Tongue (tissue), 2 donors: ENCODE results near the gene MRPS18A. TPM values are rescaled to one million over a fixed set of nuclear protein-coding genes. Genes with fewer than 3 reads are reported as not detected.
"Not testable (repeated sequence)": the region's sequence is repeated elsewhere in the genome, so short reads cannot be mapped to it uniquely, and the experiment has no call there.

Source experiments
- DNase-seq: peaks from one replicate; pipeline ENCODE4 v3.0.0-alpha.2; 2015
- total RNA-seq: library from RNA; depleted of rRNA; stranded (reverse); fragments of >200 nt; gene quantifications from one replicate; pipeline ENCODE4 v1.2.3, GENCODE V29; 2014

MRPS18A gene
- total RNA-seq, 1 donor from 2014 or later = 31.4 TPM

DNA sequence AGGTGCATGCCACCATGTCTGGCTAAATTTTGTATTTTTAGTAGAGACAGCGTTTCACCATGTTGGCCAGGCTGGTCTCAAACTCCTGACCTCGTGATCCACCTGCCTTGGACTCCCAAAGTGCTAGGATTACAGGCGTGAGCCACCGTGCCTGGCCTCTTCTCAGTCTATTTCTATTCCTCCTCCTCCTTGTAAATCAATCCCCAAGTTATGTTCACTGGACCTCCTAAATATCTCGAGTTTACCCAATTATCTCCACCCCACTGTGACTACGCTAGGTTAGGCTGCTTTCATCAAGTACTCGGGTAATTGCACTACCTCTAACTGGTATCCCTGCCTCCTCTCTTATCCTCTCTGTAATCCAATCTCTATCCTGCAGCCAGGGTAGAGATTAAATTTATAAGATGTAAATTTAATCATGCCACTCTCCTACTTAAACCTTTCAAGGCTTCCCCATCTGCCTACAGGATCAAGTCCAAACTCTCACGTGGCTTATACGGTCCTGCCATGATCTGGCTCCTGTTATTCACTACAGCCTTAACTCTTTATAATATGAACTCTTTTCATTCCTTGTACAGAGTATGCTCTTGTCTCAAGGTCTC lies 52.8 kb downstream of the MRPS18A start:
- DNase-seq = no peak

DNA sequence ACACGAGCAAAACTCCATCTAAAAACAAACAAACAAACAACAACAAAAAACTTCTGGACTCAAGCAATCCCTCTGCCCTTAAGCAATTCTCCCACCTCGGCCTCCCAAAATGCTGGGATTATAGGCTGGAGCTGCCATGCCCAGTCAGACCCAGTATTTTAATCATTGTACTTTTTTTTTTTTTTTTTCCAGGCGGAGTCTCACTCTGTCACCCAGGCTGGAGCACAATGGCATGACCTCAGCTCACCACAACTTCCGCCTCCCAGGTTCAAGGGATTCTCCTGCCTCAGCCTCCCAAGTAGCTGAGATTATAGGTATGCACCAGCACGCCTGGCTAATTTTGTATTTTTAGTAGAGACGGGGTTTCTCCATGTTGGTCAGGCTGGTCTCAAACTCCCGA lies 54.6 kb downstream of the MRPS18A start:
- not testable (repeated sequence) for DNase-seq

- no peak for DNase-seq
Observed at GRCh38 chr6:43630980-43631619, 56.5 kb downstream of the MRPS18A start.

DNA sequence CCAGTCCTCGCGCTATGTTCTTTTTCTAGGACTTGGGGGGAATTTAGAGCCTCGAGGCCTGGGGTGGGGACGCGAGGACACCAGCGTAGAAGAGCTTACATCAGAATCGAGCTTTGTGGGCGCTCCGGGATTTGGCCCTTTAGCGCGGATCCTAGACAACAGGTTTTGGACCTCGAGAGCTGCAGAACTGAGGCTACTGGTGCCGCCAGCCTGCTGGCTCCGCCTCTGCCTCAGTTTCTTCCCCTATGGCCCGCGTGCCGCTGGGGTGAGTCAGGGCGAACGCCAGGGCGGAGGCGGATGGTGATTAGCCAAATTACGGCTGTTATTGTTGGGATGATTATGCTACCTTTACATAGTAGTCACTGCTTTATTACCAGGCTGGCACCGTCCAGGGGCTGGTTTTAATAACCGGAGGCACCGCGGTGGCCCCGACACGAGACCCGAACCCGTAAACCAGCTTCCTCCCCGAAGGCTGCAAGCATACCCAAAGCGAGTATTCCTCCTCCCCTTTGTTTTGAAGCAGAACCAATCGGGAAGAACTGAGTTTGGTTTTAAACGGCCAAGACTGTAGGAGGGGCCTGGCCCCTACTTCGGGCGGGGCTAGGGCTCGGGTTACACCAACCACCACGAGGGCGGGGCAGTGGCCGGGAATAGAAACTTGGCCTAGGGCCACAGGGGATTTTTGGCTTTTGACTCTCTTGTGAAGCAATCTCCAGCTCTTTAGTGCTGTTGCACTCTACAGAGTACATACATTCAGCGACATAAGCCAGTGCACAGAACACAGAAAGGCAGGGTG lies 57.9 kb downstream of the MRPS18A start:
- DNase-seq = peak; percentile 99

DNA sequence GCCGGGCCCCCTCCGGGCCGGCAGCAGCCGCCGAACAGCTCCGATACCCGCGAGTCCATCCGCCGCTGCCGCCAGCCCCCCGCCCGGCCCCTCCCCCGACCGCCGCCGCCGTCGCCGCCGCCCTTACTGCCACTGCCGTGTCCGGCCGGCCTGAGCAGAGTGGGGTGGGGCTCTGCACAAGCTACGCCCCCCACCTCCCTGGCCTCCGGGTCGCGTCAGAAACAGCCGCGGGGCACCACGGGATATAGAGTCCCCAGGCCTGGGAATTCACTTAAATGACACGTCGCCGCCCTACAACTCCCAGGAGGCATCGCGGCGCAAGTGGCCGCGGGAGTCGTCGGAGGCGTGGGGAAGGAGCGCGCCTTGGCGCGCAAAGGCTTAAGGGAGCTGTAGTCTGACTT lies 58.5 kb downstream of the MRPS18A start, which contains the start of gene GTPBP2:
Gene GTPBP2, minus strand, starts transcription at position 161 of the 401 bp plus-strand sequence. Its CDS starts 102 bp downstream, at position 59.
- peak; percentile 100 for DNase-seq

- peak; percentile 72 for DNase-seq
Observed at GRCh38 chr6:43628393-43629103, 59.0 kb downstream of the MRPS18A start.

DNA sequence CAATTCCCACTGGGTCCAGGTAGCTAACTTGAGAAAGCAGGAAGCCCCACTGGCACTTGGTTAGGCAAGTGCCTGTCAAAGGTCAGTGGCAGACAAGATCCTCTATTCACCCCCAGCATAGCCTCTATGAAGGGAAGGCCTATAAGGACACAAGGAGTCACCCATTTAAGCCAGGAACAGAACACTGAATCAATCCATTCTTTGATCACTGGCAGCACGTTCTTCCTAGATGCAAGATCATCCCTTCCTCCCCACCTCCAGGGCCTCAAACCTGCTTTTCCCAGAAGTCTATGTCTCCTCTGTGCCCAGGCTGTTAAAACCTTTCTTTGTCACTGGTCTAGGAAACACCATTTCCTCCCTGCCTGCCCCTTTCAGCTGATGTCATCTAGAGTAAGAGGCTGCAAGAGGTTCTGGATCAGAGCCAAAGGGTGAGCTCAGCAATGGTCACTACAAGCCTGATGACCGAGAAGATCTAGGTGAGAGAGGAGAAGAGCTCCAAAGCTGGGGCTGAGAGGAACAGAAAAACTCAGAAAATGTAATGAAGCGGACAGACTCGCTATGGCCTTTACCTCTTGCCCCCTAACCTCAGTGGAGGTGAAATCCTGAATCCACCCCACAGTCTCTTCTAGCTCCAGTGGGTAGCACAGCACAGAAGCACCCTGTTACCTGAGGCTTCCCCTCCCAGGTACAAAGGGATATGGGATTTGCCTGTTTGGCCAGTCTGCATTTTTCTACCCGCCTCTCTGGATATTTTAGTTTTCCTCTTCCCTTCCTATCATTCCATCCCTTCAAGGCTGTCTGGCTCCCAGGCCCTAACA lies 60.4 kb downstream of the MRPS18A start:
- DNase-seq = peak; percentile 75

GRCh38 chr6:43625393-43625992 lies 62.1 kb downstream of the MRPS18A start:
- no peak for DNase-seq

GRCh38 chr6:43624786-43625288 lies 62.8 kb downstream of the MRPS18A start:
- DNase-seq = no peak

DNA sequence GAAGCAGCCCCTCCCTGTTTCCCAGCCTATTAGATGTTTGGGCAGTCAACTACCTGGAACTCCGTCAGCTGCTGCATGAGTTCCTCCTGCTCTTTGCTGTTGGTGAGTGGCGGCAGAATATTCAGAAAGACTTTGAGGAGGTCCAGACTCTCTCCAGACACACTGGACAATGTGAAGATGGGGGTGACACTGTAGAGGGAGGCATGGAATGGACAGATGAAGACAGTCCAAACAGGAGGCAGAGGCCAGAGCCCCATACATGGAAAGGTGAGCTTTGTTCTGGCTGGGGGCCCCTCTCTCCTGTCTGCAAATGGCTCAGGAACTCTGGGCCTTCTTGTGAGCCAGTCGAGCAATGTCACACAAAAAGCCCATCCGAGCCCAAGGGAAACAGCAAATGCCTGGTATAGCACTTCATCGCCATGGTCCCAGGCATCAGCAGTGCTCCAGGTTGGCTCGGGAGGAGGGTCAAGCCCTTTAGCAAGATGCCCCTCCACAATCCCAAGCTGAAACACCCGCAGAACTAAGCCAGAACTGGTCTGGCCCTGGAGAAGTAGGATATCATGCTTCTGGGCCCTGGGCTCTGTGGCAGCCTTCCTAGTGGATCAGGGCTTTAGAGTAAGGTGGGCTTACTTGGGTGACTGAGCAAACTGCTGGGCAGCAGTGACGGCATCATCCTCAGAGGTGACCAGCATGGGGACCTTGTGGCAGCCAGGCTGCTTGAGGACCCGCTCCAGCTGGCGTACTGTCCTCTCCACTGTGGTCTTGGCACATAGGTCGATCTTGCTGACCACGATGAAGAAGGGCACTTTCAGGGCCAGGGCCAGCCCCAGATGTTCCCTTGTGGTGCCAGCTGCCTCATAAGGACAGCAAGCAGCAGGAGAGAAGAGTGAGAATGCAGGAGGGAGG lies 63.5 kb downstream of the MRPS18A start:
- DNase-seq = no peak

- no peak for DNase-seq
Observed at GRCh38 chr6:43622541-43622940, 65.0 kb downstream of the MRPS18A start.

DNA sequence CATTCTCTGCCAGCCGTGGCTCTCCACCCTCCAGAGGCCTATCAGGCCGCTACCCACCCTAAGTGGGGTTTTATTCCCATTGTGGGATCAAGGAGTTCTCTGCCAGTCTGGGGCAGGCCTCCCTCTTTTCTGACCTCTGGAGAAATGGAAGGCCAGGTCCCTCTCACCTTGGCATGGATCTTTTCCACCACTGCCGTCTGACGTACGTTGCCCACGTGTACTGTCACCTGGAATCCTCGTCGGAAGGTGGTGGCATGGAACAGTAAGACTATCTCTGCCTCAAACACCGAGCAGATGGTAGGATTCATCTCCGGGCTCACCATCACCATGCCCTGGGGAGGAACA lies 65.8 kb downstream of the MRPS18A start:
- no peak for DNase-seq

Other genes starting within 250 kb of the MRPS18A start
- gene DLK2, start 232.2 kb downstream of the MRPS18A start, total RNA-seq = 5.2 TPM
- 26.8 TPM for gene TJAP1, start 210.2 kb downstream of the MRPS18A start, total RNA-seq
- 0.51 TPM for gene LRRC73, start 177.4 kb downstream of the MRPS18A start, total RNA-seq
- gene YIPF3, start 170.9 kb downstream of the MRPS18A start, total RNA-seq = 86.8 TPM
- gene POLR1C, start 170.7 kb downstream of the MRPS18A start, total RNA-seq = 21.8 TPM
- 22.9 TPM for gene XPO5, start 111.8 kb downstream of the MRPS18A start, total RNA-seq
- gene POLH, start 111.6 kb downstream of the MRPS18A start, total RNA-seq = 12.4 TPM
- 32.8 TPM for gene GTPBP2, start 58.5 kb downstream of the MRPS18A start, total RNA-seq
- 90.4 TPM for gene MAD2L1BP, start 52.0 kb downstream of the MRPS18A start, total RNA-seq
- gene RSPH9, start 42.8 kb downstream of the MRPS18A start, total RNA-seq = 0.41 TPM
- 170 TPM for gene VEGFA, start 82.4 kb upstream of the MRPS18A start, total RNA-seq